Parathyroid adenoma (tissue), 2 donors: ENCODE data around the gene OPHN1.

Experiments used
- H2AFZ ChIP-seq: fragments of 300-600 bp; sonication (generic); one replicate; pipeline ENCODE4 v1.7.0; 2017; ENCODE audit warnings: antibody characterized with exemption, mild to moderate bottlenecking
- H3K27ac ChIP-seq: fragments of 300-600 bp; sonication (generic); one replicate; pipeline ENCODE4 v1.7.0; 2017
- H3K27me3 ChIP-seq: fragments of 300-600 bp; sonication (generic); one replicate; pipeline ENCODE4 v1.7.0; 2017; ENCODE audit warnings: low read length; ENCODE audit not compliant: control insufficient read depth, insufficient read depth
- H3K36me3 ChIP-seq: fragments of 300-600 bp; sonication (generic); one replicate; pipeline ENCODE4 v1.7.0; 2017; ENCODE audit warnings: low read length; ENCODE audit not compliant: control insufficient read depth, insufficient read depth
- H3K4me1 ChIP-seq: fragments of 300-600 bp; sonication (generic); one replicate; pipeline ENCODE4 v1.7.0; 2017; ENCODE audit warnings: control low read depth
- H3K4me2 ChIP-seq: fragments of 300-600 bp; sonication (generic); one replicate; pipeline ENCODE4 v1.7.0; 2017; ENCODE audit warnings: low read length
- H3K4me3 ChIP-seq: fragments of 300-600 bp; sonication (generic); one replicate; pipeline ENCODE4 v1.7.0; 2017; ENCODE audit warnings: low read depth, low read length
- H3K79me2 ChIP-seq: fragments of 300-600 bp; sonication (generic); one replicate; pipeline ENCODE4 v1.7.0; 2017; ENCODE audit warnings: control low read depth
- H3K9ac ChIP-seq: fragments of 300-600 bp; sonication (generic); one replicate; pipeline ENCODE4 v1.7.0; 2017; ENCODE audit warnings: mild to moderate bottlenecking
- H3K9me3 ChIP-seq: fragments of 300-600 bp; sonication (generic); one replicate; pipeline ENCODE4 v1.7.0; 2017; ENCODE audit warnings: low read length; ENCODE audit not compliant: control insufficient read depth
- CTCF ChIP-seq: fragments of 300-600 bp; sonication (generic); IDR thresholded peaks from one replicate; pipeline ENCODE4 v1.7.0; 2017; ENCODE audit warnings: antibody characterized with exemption, mild to moderate bottlenecking
- donor health status: primary hyperparathyroidism.

OPHN1 gene

GRCh38 chrX:68043713-68044438, 389.4 kb downstream of the OPHN1 start:
- no peaks in the 10 kb centered on the region for H3K27me3 ChIP-seq
- H2AFZ ChIP-seq: no peak overlapping the region
- H3K9ac ChIP-seq: no peak overlapping the region
- no peaks in the 10 kb centered on the region for H3K4me1 ChIP-seq
- no peak overlapping the region for H3K27ac ChIP-seq
- no peak overlapping the region for H3K4me2 ChIP-seq
- H3K9me3 ChIP-seq: no peaks in the 10 kb centered on the region
- TF ChIP-seq CTCF: no peak
- no peak overlapping the region for H3K4me3 ChIP-seq
- no peaks in the 10 kb centered on the region for H3K79me2 ChIP-seq
- no peaks in the 10 kb centered on the region for H3K36me3 ChIP-seq

GRCh38 chrX:68041110-68041509, 392.2 kb downstream of the OPHN1 start:
- Histone ChIP-seq H3K27me3 (no peaks in the 10 kb centered on the region), H3K27ac (no peak overlapping the region), H3K79me2 (no peaks in the 10 kb centered on the region), H3K4me1 (no peaks in the 10 kb centered on the region), H3K36me3 (no peaks in the 10 kb centered on the region), H3K9me3 (no peaks in the 10 kb centered on the region), H3K4me2 (no peak overlapping the region), H3K9ac (no peak overlapping the region), H3K4me3 (no peak overlapping the region), H2AFZ (no peak overlapping the region)
- no peak for TF ChIP-seq CTCF

- Histone ChIP-seq H3K4me3 (no peak overlapping the region), H3K9me3 (no peaks in the 10 kb centered on the region), H3K79me2 (no peaks in the 10 kb centered on the region), H3K9ac (no peak overlapping the region), H3K27me3 (no peaks in the 10 kb centered on the region), H2AFZ (no peak overlapping the region), H3K4me1 (no peaks in the 10 kb centered on the region), H3K4me2 (no peak overlapping the region), H3K27ac (no peak overlapping the region), H3K36me3 (no peaks in the 10 kb centered on the region)
- TF ChIP-seq CTCF: no peak
These were observed 414.8 kb downstream of the OPHN1 start for GRCh38 chrX:68018248-68019203.

GRCh38 chrX:67998540-67998939, 434.8 kb downstream of the OPHN1 start:
- Histone ChIP-seq H3K4me3 (no peak overlapping the region), H3K27ac (no peak overlapping the region), H3K9me3 (no peaks in the 10 kb centered on the region), H3K4me1 (no peaks in the 10 kb centered on the region), H2AFZ (no peak overlapping the region), H3K9ac (no peak overlapping the region), H3K36me3 (no peaks in the 10 kb centered on the region), H3K4me2 (no peak overlapping the region), H3K27me3 (no peaks in the 10 kb centered on the region), H3K79me2 (no peaks in the 10 kb centered on the region)
- TF ChIP-seq CTCF: no peak
